Panc1 (cell line): Measurements from ENCODE around the gene CEP131. TPM values are rescaled to one million over a fixed set of nuclear protein-coding genes. Genes with fewer than 3 reads are reported as not detected.
A peak's percentile ranks its signal among the peaks of the same experiment; 100 is the strongest.

Source experiments
- ATAC-seq: fragments of 200-7000 bp; cut with Tn5 transposase; 2 replicates; pipeline ENCODE4 v1.9.1; 2020; ENCODE audit warnings: mild to moderate bottlenecking, moderate library complexity
- BruUV-seq: library from RNA; stranded (reverse); fragments of 400-500 nt; replicated peaks from 2 replicates; lab custom pipeline; 2021; lab: Mats Ljungman, UMichigan
- CTCF ChIA-PET: fragments of 300-600 bp; sonication (Branson Sonifier 250); formaldehyde crosslinking; loops from one replicate; lab custom pipeline; 2022; ENCODE audit warnings: antibody characterized with exemption; lab: Charles Lee
- POLR2A ChIA-PET: fragments of 300-600 bp; sonication (Branson Sonifier 250); formaldehyde crosslinking; loops from one replicate; lab custom pipeline; 2022; ENCODE audit warnings: antibody characterized with exemption; lab: Charles Lee
- DNase-seq: peaks from one replicate; pipeline ENCODE4 v3.0.0-alpha.2; 2010; ENCODE audit warnings: low read depth, low spot score
- H3K27ac ChIP-seq: 2 replicates; pipeline ENCODE4 v1.5.1; 2011; ENCODE audit warnings: mild to moderate bottlenecking, low read length, inconsistent platforms
- H3K27me3 ChIP-seq: fragments of 200-500 bp; sonication (Bioruptor generic); 2 replicates; pipeline ENCODE4 v1.6.0; 2014; ENCODE audit warnings: low read length, inconsistent platforms; ENCODE audit not compliant: control insufficient read depth, insufficient read depth
- H3K36me3 ChIP-seq: fragments of 200-500 bp; sonication (Bioruptor generic); 2 replicates; pipeline ENCODE4 v1.5.1; 2014; ENCODE audit warnings: inconsistent platforms, mild to moderate bottlenecking, low read length, moderate library complexity; ENCODE audit not compliant: control insufficient read depth, insufficient read depth
- H3K4me1 ChIP-seq: 2 replicates; pipeline ENCODE4 v1.5.1; 2011; ENCODE audit warnings: inconsistent platforms, mild to moderate bottlenecking, low read length, moderate library complexity; ENCODE audit not compliant: control insufficient read depth, insufficient read depth
- H3K4me3 ChIP-seq, 2 experiments: 2 replicates each; pipeline ENCODE4 v1.5.1; 2011 to 2012; ENCODE audit warnings: low read depth in 2 of 2, low read length in 2 of 2, mild to moderate bottlenecking in 2 of 2, inconsistent platforms in 1 of 2, moderate library complexity in 1 of 2
- H3K9me3 ChIP-seq: fragments of 200-500 bp; sonication (Bioruptor generic); 2 replicates; pipeline ENCODE4 v1.5.1; 2014; ENCODE audit warnings: low read depth, mild to moderate bottlenecking, inconsistent platforms, low read length, moderate library complexity; ENCODE audit not compliant: control insufficient read depth, insufficient read depth
- POLR2AphosphoS5 ChIP-seq: IDR thresholded peaks from 2 replicates; pipeline ENCODE4 v1.6.1; 2012; ENCODE audit warnings: mild to moderate bottlenecking, low read depth, low read length, moderate library complexity
- SIN3A ChIP-seq: IDR thresholded peaks from 2 replicates; pipeline ENCODE4 v1.6.1; 2012; ENCODE audit warnings: low read depth, mild to moderate bottlenecking, low read length, moderate library complexity, borderline replicate concordance; ENCODE audit not compliant: insufficient read depth
- TCF7L2 ChIP-seq: IDR thresholded peaks from 2 replicates; pipeline ENCODE4 v1.6.1; 2011; ENCODE audit warnings: mild to moderate bottlenecking, low read depth, low read length, inconsistent platforms
- in situ Hi-C: cut with HindIII; loops from 2 replicates; pipeline ENCODE4 v1.10.0; 2016; ENCODE audit warnings: low sequenced_read_pairs, low pct_unique_long_range_greater_than_20kb
- intact Hi-C: fragments of 100-400 bp; cut with micrococcal nuclease; formaldehyde crosslinking; loops from one replicate; pipeline ENCODE4 v1.10.0; 2022; ENCODE audit not compliant: unreplicated experiment
- total RNA-seq: library from RNA; stranded (reverse); gene quantifications from one replicate; pipeline ENCODE4 v1.2.1, GENCODE V29; 2021; ENCODE audit not compliant: unreplicated experiment
- TF ChIP-seq, protein P1 (sequence below), 2 experiments: IDR thresholded peaks; 2 replicates each; pipeline ENCODE4 v1.6.1; 2011 to 2012; ENCODE audit warnings: low read depth in 2 of 2, control low read depth in 1 of 2, low read length in 1 of 2, mild to moderate bottlenecking in 1 of 2, moderate library complexity in 1 of 2; ENCODE audit not compliant: insufficient read depth in 1 of 2
- TF ChIP-seq, protein P2 (sequence below): fragments of 450-650 bp; IDR thresholded peaks from 2 replicates; pipeline ENCODE4 v1.5.1; 2017; ENCODE audit warnings: mild to moderate bottlenecking

CEP131 gene
- total RNA-seq, 1 experiment from 2014 or later: 26.0 TPM

DNA sequence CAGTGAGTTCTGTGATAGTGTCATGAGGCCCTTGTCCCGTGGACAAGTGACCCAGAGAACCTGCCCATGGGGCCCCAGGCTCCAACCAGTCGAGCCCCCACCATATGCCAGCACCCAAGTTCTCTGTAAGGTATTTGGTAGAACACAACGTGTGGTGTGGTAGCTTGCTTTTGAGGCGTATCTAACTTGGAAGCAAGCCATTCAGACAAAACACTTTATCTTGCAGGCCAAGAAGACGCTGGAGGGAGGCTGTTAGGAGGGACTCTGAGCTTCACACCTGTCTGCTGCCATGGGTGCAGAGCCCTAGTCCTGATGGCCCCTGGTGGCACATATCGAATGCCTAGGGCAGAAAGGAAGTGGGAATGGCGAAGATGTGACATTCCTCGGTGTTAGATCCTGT, 18.0 kb upstream of the CEP131 start:
- POLR2A ChIA-PET: no interaction called here
- CTCF ChIA-PET: no interaction called here
- in situ Hi-C loops: no loop called here
- no peaks in the 10 kb centered on the region for H3K9me3 ChIP-seq
- H3K27me3 ChIP-seq: no peaks in the 10 kb centered on the region
- H3K4me1 ChIP-seq: peaks cover 51% of the 10 kb centered on the region
- peak overlapping the region; percentile 19; the same call in 1 of the 2 replicates for H3K27ac ChIP-seq
- no peak for DNase-seq
- H3K4me3 ChIP-seq: peak overlapping the region in 1 of 2 experiments; percentile 99; a peak in 1 of 4 replicates
- H3K36me3 ChIP-seq: peaks cover 11% of the 10 kb centered on the region; the same call in 1 of the 2 replicates
- TSS peak; percentile 83 for BruUV-seq
- intact Hi-C loops: loop anchor here (2.0 kb wide), 1 partner anchor 98 kb away; no protein-coding TSS in a partner anchor
- ATAC-seq: no peak
- TF ChIP-seq SIN3A: no peak
- TF ChIP-seq, protein P1, sequence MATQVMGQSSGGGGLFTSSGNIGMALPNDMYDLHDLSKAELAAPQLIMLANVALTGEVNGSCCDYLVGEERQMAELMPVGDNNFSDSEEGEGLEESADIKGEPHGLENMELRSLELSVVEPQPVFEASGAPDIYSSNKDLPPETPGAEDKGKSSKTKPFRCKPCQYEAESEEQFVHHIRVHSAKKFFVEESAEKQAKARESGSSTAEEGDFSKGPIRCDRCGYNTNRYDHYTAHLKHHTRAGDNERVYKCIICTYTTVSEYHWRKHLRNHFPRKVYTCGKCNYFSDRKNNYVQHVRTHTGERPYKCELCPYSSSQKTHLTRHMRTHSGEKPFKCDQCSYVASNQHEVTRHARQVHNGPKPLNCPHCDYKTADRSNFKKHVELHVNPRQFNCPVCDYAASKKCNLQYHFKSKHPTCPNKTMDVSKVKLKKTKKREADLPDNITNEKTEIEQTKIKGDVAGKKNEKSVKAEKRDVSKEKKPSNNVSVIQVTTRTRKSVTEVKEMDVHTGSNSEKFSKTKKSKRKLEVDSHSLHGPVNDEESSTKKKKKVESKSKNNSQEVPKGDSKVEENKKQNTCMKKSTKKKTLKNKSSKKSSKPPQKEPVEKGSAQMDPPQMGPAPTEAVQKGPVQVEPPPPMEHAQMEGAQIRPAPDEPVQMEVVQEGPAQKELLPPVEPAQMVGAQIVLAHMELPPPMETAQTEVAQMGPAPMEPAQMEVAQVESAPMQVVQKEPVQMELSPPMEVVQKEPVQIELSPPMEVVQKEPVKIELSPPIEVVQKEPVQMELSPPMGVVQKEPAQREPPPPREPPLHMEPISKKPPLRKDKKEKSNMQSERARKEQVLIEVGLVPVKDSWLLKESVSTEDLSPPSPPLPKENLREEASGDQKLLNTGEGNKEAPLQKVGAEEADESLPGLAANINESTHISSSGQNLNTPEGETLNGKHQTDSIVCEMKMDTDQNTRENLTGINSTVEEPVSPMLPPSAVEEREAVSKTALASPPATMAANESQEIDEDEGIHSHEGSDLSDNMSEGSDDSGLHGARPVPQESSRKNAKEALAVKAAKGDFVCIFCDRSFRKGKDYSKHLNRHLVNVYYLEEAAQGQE (IDR thresholded peaks at IDR 0.05; ENCODE audit: insufficient read depth in 1 of 2, low read depth in 2 of 2, low read length in 1 of 2): no peak
- TF ChIP-seq, protein P2, sequence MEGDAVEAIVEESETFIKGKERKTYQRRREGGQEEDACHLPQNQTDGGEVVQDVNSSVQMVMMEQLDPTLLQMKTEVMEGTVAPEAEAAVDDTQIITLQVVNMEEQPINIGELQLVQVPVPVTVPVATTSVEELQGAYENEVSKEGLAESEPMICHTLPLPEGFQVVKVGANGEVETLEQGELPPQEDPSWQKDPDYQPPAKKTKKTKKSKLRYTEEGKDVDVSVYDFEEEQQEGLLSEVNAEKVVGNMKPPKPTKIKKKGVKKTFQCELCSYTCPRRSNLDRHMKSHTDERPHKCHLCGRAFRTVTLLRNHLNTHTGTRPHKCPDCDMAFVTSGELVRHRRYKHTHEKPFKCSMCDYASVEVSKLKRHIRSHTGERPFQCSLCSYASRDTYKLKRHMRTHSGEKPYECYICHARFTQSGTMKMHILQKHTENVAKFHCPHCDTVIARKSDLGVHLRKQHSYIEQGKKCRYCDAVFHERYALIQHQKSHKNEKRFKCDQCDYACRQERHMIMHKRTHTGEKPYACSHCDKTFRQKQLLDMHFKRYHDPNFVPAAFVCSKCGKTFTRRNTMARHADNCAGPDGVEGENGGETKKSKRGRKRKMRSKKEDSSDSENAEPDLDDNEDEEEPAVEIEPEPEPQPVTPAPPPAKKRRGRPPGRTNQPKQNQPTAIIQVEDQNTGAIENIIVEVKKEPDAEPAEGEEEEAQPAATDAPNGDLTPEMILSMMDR: no peak
- TF ChIP-seq TCF7L2: no peak

DNA sequence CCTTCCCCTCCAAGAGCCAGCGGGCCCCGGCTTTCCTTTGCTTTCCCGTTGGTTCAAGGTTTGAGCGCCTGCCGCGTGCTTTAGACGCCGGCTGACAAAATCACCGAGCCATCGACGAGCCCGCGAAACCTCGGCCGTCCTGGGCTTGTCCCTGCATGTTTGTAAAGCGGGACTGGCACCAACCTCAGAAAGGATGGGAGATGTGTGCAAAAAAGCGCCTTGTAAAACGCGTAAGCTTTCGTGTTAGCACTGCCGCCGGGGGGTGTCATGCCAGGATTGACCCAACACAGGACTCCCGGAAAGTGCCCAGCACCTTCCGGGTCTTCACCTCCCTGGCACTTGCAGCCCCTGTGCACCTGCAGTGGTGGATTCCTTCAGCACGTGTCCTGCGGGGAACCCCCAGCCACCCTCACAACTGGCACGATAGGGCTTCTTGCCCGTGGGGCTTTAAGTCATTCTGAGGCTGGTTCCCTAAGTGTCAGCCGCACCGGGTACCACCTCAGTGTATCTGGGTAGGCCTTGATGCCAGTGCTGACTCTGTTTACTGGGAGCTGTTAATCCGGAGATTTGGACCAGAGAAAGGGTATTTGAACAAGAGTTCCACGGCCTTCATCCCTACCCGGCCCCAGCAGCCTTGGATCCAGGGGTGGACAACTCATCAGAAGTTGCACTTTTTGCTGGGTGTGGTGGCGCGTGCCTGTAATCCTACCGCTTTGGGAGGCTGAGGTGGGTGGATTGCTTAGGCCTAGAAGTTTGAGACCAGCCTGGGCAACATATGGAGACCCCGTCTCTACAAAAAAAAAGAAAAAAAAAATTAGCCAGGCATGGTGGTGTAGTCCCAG, 17.2 kb upstream of the CEP131 start:
- ChIA-PET CTCF (interaction anchor here (0.6 to 1.3 kb wide), 3 partner anchors 10 to 157 kb away, joined by 3 to 10 read pairs (median 4); no protein-coding TSS in a partner anchor), POLR2A (interaction anchor here (1.1 to 1.5 kb wide), 2 partner anchors 17 to 220 kb away, joined by 4 to 10 read pairs; partner anchors contain the start of gene CEP131)
- intact Hi-C loops (loop anchor here (2.0 kb wide), 1 partner anchor 97 kb away; no protein-coding TSS in a partner anchor), in situ Hi-C loops (no loop called here)
- Histone ChIP-seq H3K9me3 (no peaks in the 10 kb centered on the region), H3K27ac (peak overlapping the region; percentile 93), H3K27me3 (no peaks in the 10 kb centered on the region), H3K36me3 (peaks cover 11% of the 10 kb centered on the region; the same call in 1 of the 2 replicates), H3K4me1 (peaks cover 46% of the 10 kb centered on the region), H3K4me3 (peak overlapping the region; percentile 76 to 99)
- DNase-seq: no peak
- BruUV-seq: no TSS peak
- TF ChIP-seq, protein P2: no peak
- TF ChIP-seq, protein P1 (IDR thresholded peaks at IDR 0.05; ENCODE audit: insufficient read depth in 1 of 2, low read depth in 2 of 2, low read length in 1 of 2): no peak
- TF ChIP-seq TCF7L2: no peak
- no peak for TF ChIP-seq SIN3A
- TF ChIP-seq POLR2AphosphoS5: no peak; the same call in 1 of the 2 replicates
- 0 out of 2 replicates have a peak, but pooled peaks have one; percentile 0 for ATAC-seq
